ENCODE data around the gene APBA1.

The APBA1 gene

GRCh38 chr9:69494208-69494607 is 178.0 kb downstream of the APBA1 start:
- Mint-ChIP-seq H3K27me3 (no peaks in the 10 kb centered on the region), H3K4me3 (no peak overlapping the region), H3K4me1 (peaks cover 4% of the 10 kb centered on the region), H3K27ac (no peak overlapping the region), H3K9me3 (no peaks in the 10 kb centered on the region), H3K36me3 (ENCODE audit: low read depth) (peaks cover 1% of the 10 kb centered on the region)
- DNase-seq, result no peak
- no peak for ATAC-seq

- Mint-ChIP-seq H3K4me3 (no peak overlapping the region), H3K27ac (no peak overlapping the region), H3K27me3 (no peaks in the 10 kb centered on the region), H3K36me3 (ENCODE audit: low read depth) (peaks cover 1% of the 10 kb centered on the region), H3K9me3 (peaks cover 7% of the 10 kb centered on the region), H3K4me1 (no peaks in the 10 kb centered on the region)
- no peak for ATAC-seq
- DNase-seq, result no peak
These were observed 185.7 kb downstream of the APBA1 start for GRCh38 chr9:69486498-69486897.

GRCh38 chr9:69485466-69485865 is 186.7 kb downstream of the APBA1 start:
- ATAC-seq, result no peak
- no peaks in the 10 kb centered on the region for H3K4me1 Mint-ChIP-seq
- H3K4me3 Mint-ChIP-seq, result no peak overlapping the region
- no peak overlapping the region for H3K27ac Mint-ChIP-seq
- no peak for DNase-seq
- peaks cover 7% of the 10 kb centered on the region for H3K9me3 Mint-ChIP-seq
- peaks cover 1% of the 10 kb centered on the region for H3K36me3 Mint-ChIP-seq (ENCODE audit: low read depth)
- H3K27me3 Mint-ChIP-seq, result no peaks in the 10 kb centered on the region

- Mint-ChIP-seq H3K27me3 (no peaks in the 10 kb centered on the region), H3K27ac (no peak overlapping the region)
These were observed 188.2 kb downstream of the APBA1 start for GRCh38 chr9:69483886-69484422.

GRCh38 chr9:69476797-69477196 is 195.4 kb downstream of the APBA1 start:
- Mint-ChIP-seq H3K4me3 (peak overlapping the region; percentile 21), H3K27me3 (no peaks in the 10 kb centered on the region)

More at GRCh38 chr9:69483886-69484422, 188.2 kb downstream of the APBA1 start:
- Mint-ChIP-seq H3K4me3 (no peak overlapping the region), H3K4me1 (no peaks in the 10 kb centered on the region), H3K9me3 (peaks cover 7% of the 10 kb centered on the region), H3K36me3 (ENCODE audit: low read depth) (no peaks in the 10 kb centered on the region)
- no peak for ATAC-seq
- DNase-seq, result no peak

GRCh38 chr9:69476016-69476415 is 196.2 kb downstream of the APBA1 start:
- peak; percentile 75 for ATAC-seq
- no peaks in the 10 kb centered on the region for H3K27me3 Mint-ChIP-seq
- H3K9me3 Mint-ChIP-seq, result no peaks in the 10 kb centered on the region
- H3K4me3 Mint-ChIP-seq, result no peak overlapping the region
- peak; percentile 16 for DNase-seq
- peaks cover 29% of the 10 kb centered on the region for H3K4me1 Mint-ChIP-seq
- H3K36me3 Mint-ChIP-seq (ENCODE audit: low read depth), result no peaks in the 10 kb centered on the region
- H3K27ac Mint-ChIP-seq, result no peak overlapping the region

More at GRCh38 chr9:69476797-69477196, 195.4 kb downstream of the APBA1 start:
- DNase-seq (no peak), ATAC-seq (no peak)
- H3K27ac Mint-ChIP-seq, result no peak overlapping the region
- H3K4me1 Mint-ChIP-seq, result peaks cover 29% of the 10 kb centered on the region
- no peaks in the 10 kb centered on the region for H3K36me3 Mint-ChIP-seq (ENCODE audit: low read depth)
- no peaks in the 10 kb centered on the region for H3K9me3 Mint-ChIP-seq

GRCh38 chr9:69474821-69475220 is 197.3 kb downstream of the APBA1 start:
- H3K9me3 Mint-ChIP-seq, result no peaks in the 10 kb centered on the region
- H3K36me3 Mint-ChIP-seq (ENCODE audit: low read depth), result no peaks in the 10 kb centered on the region
- no peak overlapping the region for H3K27ac Mint-ChIP-seq
- DNase-seq (no peak), ATAC-seq (peak; percentile 74)
- no peak overlapping the region for H3K4me3 Mint-ChIP-seq
- H3K4me1 Mint-ChIP-seq, result peaks cover 29% of the 10 kb centered on the region
- no peaks in the 10 kb centered on the region for H3K27me3 Mint-ChIP-seq

- H3K36me3 Mint-ChIP-seq (ENCODE audit: low read depth), result no peaks in the 10 kb centered on the region
- no peaks in the 10 kb centered on the region for H3K9me3 Mint-ChIP-seq
- H3K4me3 Mint-ChIP-seq, result no peak overlapping the region
- DNase-seq, result no peak
- no peaks in the 10 kb centered on the region for H3K27me3 Mint-ChIP-seq
- H3K27ac Mint-ChIP-seq, result no peak overlapping the region
- ATAC-seq, result no peak
- peaks cover 29% of the 10 kb centered on the region for H3K4me1 Mint-ChIP-seq
These were observed 200.0 kb downstream of the APBA1 start for GRCh38 chr9:69472101-69472620.

- H3K4me3 Mint-ChIP-seq, result no peak overlapping the region
- ATAC-seq (no peak), DNase-seq (no peak)
- H3K4me1 Mint-ChIP-seq, result peaks cover 22% of the 10 kb centered on the region
- no peaks in the 10 kb centered on the region for H3K36me3 Mint-ChIP-seq (ENCODE audit: low read depth)
- no peak overlapping the region for H3K27ac Mint-ChIP-seq
- H3K9me3 Mint-ChIP-seq, result no peaks in the 10 kb centered on the region
- no peaks in the 10 kb centered on the region for H3K27me3 Mint-ChIP-seq
These were observed 200.7 kb downstream of the APBA1 start for GRCh38 chr9:69471433-69471832.

GRCh38 chr9:69470186-69470977 is 201.8 kb downstream of the APBA1 start:
- no peak overlapping the region for H3K27ac Mint-ChIP-seq
- H3K36me3 Mint-ChIP-seq (ENCODE audit: low read depth), result no peaks in the 10 kb centered on the region
- H3K27me3 Mint-ChIP-seq, result no peaks in the 10 kb centered on the region
- no peak overlapping the region for H3K4me3 Mint-ChIP-seq
- peaks cover 11% of the 10 kb centered on the region for H3K4me1 Mint-ChIP-seq
- DNase-seq (no peak), ATAC-seq (no peak)
- H3K9me3 Mint-ChIP-seq, result no peaks in the 10 kb centered on the region

- Mint-ChIP-seq H3K27me3 (no peaks in the 10 kb centered on the region), H3K9me3 (no peaks in the 10 kb centered on the region), H3K36me3 (ENCODE audit: low read depth) (no peaks in the 10 kb centered on the region), H3K4me3 (no peak overlapping the region), H3K27ac (no peak overlapping the region), H3K4me1 (no peaks in the 10 kb centered on the region)
- ATAC-seq, result no peak
- no peak for DNase-seq
These were observed 203.0 kb downstream of the APBA1 start for GRCh38 chr9:69469136-69469535.

- Mint-ChIP-seq H3K27me3 (no peaks in the 10 kb centered on the region), H3K9me3 (no peaks in the 10 kb centered on the region)
- ATAC-seq, result no peak
These were observed 203.8 kb downstream of the APBA1 start for GRCh38 chr9:69468380-69468779.

GRCh38 chr9:69466151-69466550 is 206.0 kb downstream of the APBA1 start:
- H3K27ac Mint-ChIP-seq, result no peak overlapping the region
- DNase-seq (no peak), ATAC-seq (no peak)
- no peaks in the 10 kb centered on the region for H3K36me3 Mint-ChIP-seq (ENCODE audit: low read depth)
- no peaks in the 10 kb centered on the region for H3K9me3 Mint-ChIP-seq
- no peak overlapping the region for H3K4me3 Mint-ChIP-seq
- H3K4me1 Mint-ChIP-seq, result no peaks in the 10 kb centered on the region
- no peaks in the 10 kb centered on the region for H3K27me3 Mint-ChIP-seq

More at GRCh38 chr9:69468380-69468779, 203.8 kb downstream of the APBA1 start:
- Mint-ChIP-seq H3K36me3 (ENCODE audit: low read depth) (no peaks in the 10 kb centered on the region), H3K4me1 (no peaks in the 10 kb centered on the region), H3K4me3 (no peak overlapping the region), H3K27ac (no peak overlapping the region)
- DNase-seq, result no peak

- DNase-seq (no peak), ATAC-seq (no peak)
- Mint-ChIP-seq H3K36me3 (ENCODE audit: low read depth) (no peaks in the 10 kb centered on the region), H3K27me3 (no peaks in the 10 kb centered on the region), H3K9me3 (no peaks in the 10 kb centered on the region), H3K4me3 (no peak overlapping the region), H3K4me1 (no peaks in the 10 kb centered on the region), H3K27ac (no peak overlapping the region)
These were observed 206.7 kb downstream of the APBA1 start for GRCh38 chr9:69465473-69465872.

GRCh38 chr9:69463497-69464068 is 208.6 kb downstream of the APBA1 start:
- DNase-seq (no peak), ATAC-seq (no peak)
- Mint-ChIP-seq H3K27me3 (no peaks in the 10 kb centered on the region), H3K27ac (no peak overlapping the region), H3K4me1 (no peaks in the 10 kb centered on the region), H3K9me3 (no peaks in the 10 kb centered on the region), H3K36me3 (ENCODE audit: low read depth) (no peaks in the 10 kb centered on the region), H3K4me3 (no peak overlapping the region)

All from activated naive CD8-positive, alpha-beta T cell treated with anti-CD3 and anti-CD28 coated beads, Interleukin-2, amount 50 U/mL, for 24 hours (primary cell).